Esophagus muscularis mucosa (tissue), 4 donors: Measurements from ENCODE around the gene NSD2. TPM values are rescaled to one million over a fixed set of nuclear protein-coding genes. Genes with fewer than 3 reads are reported as not detected.

Experiments used
- DNase-seq: peaks from one replicate; pipeline ENCODE4 v3.0.0-alpha.2; 2017; ENCODE audit errors: extremely low spot score
- H3K27ac ChIP-seq, 4 donors: fragments of 200-600 bp; sonication (generic); replicated peaks in 1 of 4; 1 replicate in 3 of 4; 2 replicates in 1 of 4; pipeline ENCODE4 v1.5.1; 2016 to 2019; ENCODE audit warnings: mild to moderate bottlenecking in 1 of 4
- H3K27me3 ChIP-seq, 4 donors: fragments of 200-600 bp; sonication (generic); one replicate each; pipeline versions ENCODE4 v1.5.1 to v1.6.0; 2016 to 2019
- H3K36me3 ChIP-seq, 4 donors: fragments of 200-600 bp; sonication (generic); one replicate each; pipeline ENCODE4 v1.5.1; 2016 to 2019
- H3K4me1 ChIP-seq, 4 donors: fragments of 200-600 bp; sonication (generic); one replicate each; pipeline ENCODE4 v1.5.1; 2016 to 2019
- H3K4me3 ChIP-seq, 4 donors: fragments of 200-600 bp; sonication (generic); 1 replicate in 2 of 4; 2 replicates in 2 of 4; pipeline ENCODE4 v1.5.1; 2016 to 2019; ENCODE audit warnings: mild to moderate bottlenecking in 4 of 4, moderate library complexity in 1 of 4
- H3K9me3 ChIP-seq, 4 donors: fragments of 200-600 bp; sonication (generic); 1 replicate in 3 of 4; 2 replicates in 1 of 4; pipeline ENCODE4 v1.5.1; 2016 to 2019
- EP300 ChIP-seq: sonication (generic); formaldehyde crosslinking; IDR thresholded peaks from one replicate; pipeline ENCODE4 v1.6.1; 2017; ENCODE audit warnings: antibody characterized with exemption
- POLR2A ChIP-seq: fragments of 450-650 bp; IDR thresholded peaks from one replicate; pipeline ENCODE4 v1.6.1; 2017; ENCODE audit warnings: antibody characterized with exemption, moderate library complexity, mild to moderate bottlenecking, low read depth
- POLR2AphosphoS5 ChIP-seq, 2 donors: sonication (generic); formaldehyde crosslinking; IDR thresholded peaks; one replicate each; pipeline ENCODE4 v1.6.1; 2017; ENCODE audit warnings: antibody characterized with exemption in 2 of 2
- WGBS: methylation state at CpG from one replicate; pipeline ENCODE4 v1.1.5; 2018; 5-methylcytosine and 5-hydroxymethylcytosine counted together
- intact Hi-C: fragments of 100-400 bp; cut with DNase I; formaldehyde crosslinking; loops from one replicate; pipeline ENCODE4 v1.15.1; 2023
- total RNA-seq, 4 donors: library from RNA; depleted of rRNA; stranded (reverse); fragments of >200 nt; gene quantifications; one replicate each; pipeline versions ENCODE4 v1.1.0 to v1.2.1, GENCODE V29; 2016
- TF ChIP-seq, protein P1 (sequence below), 3 experiments: fragments of 200-600 bp in 2 of 3; fragments of 450-650 bp in 1 of 3; sonication (generic) in 2 of 3; IDR thresholded peaks; one replicate each; pipeline ENCODE4 v1.5.1; 2017 to 2019; ENCODE audit warnings: antibody characterized with exemption in 3 of 3, mild to moderate bottlenecking in 2 of 3, moderate library complexity in 1 of 3

The NSD2 gene
- total RNA-seq, 4 donors from 2014 or later, result 31.8 to 44.2 (median 37.5) TPM

DNA sequence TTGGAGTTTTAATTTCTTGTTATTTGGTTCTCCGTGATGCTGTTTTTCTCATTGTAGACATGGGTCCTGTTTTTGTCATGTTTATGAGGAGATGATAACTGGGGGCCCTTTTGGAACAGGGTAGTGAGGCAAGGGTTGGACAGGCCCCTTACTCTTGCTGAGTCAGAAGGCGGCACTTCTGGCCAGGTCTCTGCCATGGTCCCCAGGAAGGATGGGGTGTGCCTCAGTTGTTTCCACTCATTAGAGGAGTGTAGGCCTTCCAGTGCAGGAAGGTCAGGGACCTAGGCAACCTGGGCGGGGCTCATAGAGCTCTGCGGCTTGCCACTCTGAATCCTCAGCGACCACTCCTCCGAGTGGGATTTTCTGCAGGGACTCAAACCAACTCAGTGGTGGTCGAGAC lies 69.4 kb downstream of the NSD2 start:
- no peak overlapping the region for H3K27ac ChIP-seq
- H3K4me3 ChIP-seq, result no peak overlapping the region
- H3K4me1 ChIP-seq, result peaks cover 0 to 11% (median 7%) of the 10 kb centered on the region in 4 donors
- peaks cover 10 to 73% (median 41%) of the 10 kb centered on the region in 4 donors for H3K36me3 ChIP-seq
- TF ChIP-seq POLR2AphosphoS5 (IDR thresholded peaks at IDR 0.05), result no peak
- TF ChIP-seq, protein P1, sequence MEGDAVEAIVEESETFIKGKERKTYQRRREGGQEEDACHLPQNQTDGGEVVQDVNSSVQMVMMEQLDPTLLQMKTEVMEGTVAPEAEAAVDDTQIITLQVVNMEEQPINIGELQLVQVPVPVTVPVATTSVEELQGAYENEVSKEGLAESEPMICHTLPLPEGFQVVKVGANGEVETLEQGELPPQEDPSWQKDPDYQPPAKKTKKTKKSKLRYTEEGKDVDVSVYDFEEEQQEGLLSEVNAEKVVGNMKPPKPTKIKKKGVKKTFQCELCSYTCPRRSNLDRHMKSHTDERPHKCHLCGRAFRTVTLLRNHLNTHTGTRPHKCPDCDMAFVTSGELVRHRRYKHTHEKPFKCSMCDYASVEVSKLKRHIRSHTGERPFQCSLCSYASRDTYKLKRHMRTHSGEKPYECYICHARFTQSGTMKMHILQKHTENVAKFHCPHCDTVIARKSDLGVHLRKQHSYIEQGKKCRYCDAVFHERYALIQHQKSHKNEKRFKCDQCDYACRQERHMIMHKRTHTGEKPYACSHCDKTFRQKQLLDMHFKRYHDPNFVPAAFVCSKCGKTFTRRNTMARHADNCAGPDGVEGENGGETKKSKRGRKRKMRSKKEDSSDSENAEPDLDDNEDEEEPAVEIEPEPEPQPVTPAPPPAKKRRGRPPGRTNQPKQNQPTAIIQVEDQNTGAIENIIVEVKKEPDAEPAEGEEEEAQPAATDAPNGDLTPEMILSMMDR (IDR thresholded peaks at IDR 0.05), result no peak
- no peak for TF ChIP-seq POLR2A
- TF ChIP-seq EP300, result no peak
- no peaks in the 10 kb centered on the region for H3K9me3 ChIP-seq
- 97% methylated on average over 6 of the region's 7 CpGs for WGBS
- no peaks in the 10 kb centered on the region for H3K27me3 ChIP-seq
- no peak for DNase-seq
- intact Hi-C loops, result no loop called here

DNA sequence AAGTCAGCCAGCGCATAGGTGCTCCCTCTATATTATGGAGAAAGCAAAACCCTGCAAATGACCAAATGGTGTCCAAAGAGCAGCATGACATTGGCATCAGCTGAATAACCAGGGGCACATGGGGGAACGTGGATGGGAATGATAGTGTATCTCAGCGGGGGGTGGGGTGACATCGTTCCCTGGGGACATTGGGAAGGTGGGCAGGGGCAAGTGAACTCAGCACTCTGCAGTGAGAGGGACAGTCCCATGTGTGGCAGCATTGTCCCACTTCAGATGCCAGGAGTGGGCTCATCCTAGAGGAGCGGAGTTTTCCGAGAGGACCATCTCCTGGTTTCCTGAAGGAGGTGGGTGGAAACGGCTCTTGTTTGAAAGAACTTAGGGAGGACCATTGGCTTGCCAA lies 72.7 kb downstream of the NSD2 start:
- peaks cover 6 to 60% (median 29%) of the 10 kb centered on the region in 4 donors for H3K36me3 ChIP-seq
- H3K4me3 ChIP-seq, result no peak overlapping the region
- H3K27ac ChIP-seq, result no peak overlapping the region
- peaks cover 0 to 11% (median 7%) of the 10 kb centered on the region in 4 donors for H3K4me1 ChIP-seq
- no peaks in the 10 kb centered on the region for H3K27me3 ChIP-seq
- H3K9me3 ChIP-seq, result no peaks in the 10 kb centered on the region
- intact Hi-C loops, result no loop called here
- TF ChIP-seq POLR2AphosphoS5 (IDR thresholded peaks at IDR 0.05), result no peak
- 93% methylated on average over 7 of the region's 7 CpGs for WGBS
- no peak for DNase-seq

DNA sequence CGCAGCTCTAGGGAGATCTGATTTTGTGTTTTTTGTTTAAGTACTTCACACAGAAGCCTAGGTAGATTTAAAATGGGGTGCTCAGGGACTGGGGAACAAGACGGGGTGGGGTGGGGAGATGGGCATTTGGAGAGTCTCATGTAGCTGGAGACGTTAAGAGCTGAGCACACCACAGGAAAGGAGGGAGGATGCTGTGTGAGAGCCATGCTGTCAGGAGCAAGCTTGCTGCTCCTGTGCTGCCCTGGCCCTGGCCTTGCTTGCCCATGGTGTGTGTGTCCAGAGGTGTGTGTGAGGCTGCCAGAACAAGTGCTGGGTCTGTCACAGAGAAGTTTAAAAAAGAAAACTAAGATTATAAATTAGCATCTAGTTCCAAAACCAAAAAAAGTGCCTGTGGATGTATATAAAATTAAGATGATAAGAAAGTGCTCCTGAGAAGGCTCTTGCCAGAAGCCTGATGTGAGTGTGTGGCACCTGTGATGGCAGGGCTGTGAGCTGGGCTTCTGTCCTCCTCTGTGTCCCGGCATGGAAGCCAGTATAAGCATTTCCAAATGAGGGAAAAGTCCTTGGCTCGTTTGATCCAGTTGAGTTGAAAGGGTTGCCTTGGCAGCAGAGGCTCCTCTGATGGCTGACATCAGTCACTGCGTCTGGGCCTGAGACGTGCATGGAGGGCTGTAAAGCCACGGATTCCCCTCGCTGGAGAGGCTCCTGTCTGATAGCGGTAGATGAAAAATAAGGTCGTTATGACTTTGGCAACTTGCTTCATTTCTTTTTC lies 74.1 kb downstream of the NSD2 start:
- intact Hi-C loops, result no loop called here
- 61% methylated on average over 11 of the region's 11 CpGs for WGBS
- Histone ChIP-seq H3K4me3 (no peak overlapping the region), H3K36me3 (peaks cover 0 to 49% (median 25%) of the 10 kb centered on the region in 4 donors), H3K27me3 (no peaks in the 10 kb centered on the region), H3K9me3 (no peaks in the 10 kb centered on the region), H3K4me1 (peaks cover 0 to 11% (median 7%) of the 10 kb centered on the region in 4 donors), H3K27ac (no peak overlapping the region)
- DNase-seq, result no peak
- TF ChIP-seq POLR2A, result no peak
- TF ChIP-seq POLR2AphosphoS5 (IDR thresholded peaks at IDR 0.05), result no peak
- TF ChIP-seq EP300, result no peak
- TF ChIP-seq, protein P1 (IDR thresholded peaks at IDR 0.05), result no peak

DNA sequence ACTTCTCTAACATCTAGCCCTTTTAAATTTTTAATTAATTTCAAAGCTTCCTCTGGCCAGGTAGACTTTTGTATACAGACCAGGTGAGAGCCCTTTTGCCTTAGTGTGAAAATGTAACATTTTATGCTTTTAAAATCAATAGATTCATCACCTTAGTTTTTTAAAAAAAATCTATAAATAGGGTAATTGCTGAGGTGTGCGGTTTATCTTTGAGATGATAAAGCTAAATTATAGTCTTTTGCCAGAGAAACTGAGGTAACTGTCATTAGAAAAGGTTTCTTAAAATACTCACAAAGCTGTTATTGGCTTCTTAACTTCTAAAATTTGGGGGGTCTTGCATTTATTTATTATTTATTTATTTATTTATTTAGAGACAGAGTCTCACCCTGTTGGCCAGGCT lies 74.7 kb downstream of the NSD2 start:
- no peaks in the 10 kb centered on the region for H3K27me3 ChIP-seq
- intact Hi-C loops, result no loop called here
- H3K4me1 ChIP-seq, result peaks cover 0 to 9% (median 5%) of the 10 kb centered on the region in 4 donors
- 100% methylated on average over 1 of the region's 1 CpG for WGBS
- H3K36me3 ChIP-seq, result peaks cover 0 to 50% (median 23%) of the 10 kb centered on the region in 4 donors
- no peaks in the 10 kb centered on the region for H3K9me3 ChIP-seq
- DNase-seq, result no peak
- no peak overlapping the region for H3K27ac ChIP-seq
- H3K4me3 ChIP-seq, result no peak overlapping the region
- TF ChIP-seq EP300 (no peak), POLR2AphosphoS5 (IDR thresholded peaks at IDR 0.05) (no peak), POLR2A (no peak)
- TF ChIP-seq, protein P1 (IDR thresholded peaks at IDR 0.05), result no peak

DNA sequence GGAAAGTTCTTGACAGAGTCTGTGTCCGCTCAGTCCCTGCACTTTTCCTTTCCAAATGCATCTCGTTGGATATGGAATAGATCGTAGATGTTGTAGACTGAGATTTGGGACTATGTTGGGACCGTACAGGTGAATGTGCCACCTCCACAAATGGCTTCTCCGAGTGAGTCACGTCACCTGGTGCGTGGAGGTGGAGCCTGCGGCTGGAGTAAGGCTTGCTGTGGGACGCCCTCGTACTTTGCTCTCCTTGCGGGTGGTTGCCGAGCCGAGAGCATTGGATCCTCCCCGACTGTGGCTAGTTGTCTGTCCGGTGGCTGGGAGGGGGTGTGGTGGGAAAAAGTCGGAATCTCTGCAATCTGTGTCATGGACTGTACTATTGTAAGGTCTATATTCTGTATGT lies 77.0 kb downstream of the NSD2 start:
- no peaks in the 10 kb centered on the region for H3K27me3 ChIP-seq
- DNase-seq, result no peak
- TF ChIP-seq POLR2A (no peak), POLR2AphosphoS5 (IDR thresholded peaks at IDR 0.05) (no peak), EP300 (no peak)
- TF ChIP-seq, protein P1 (IDR thresholded peaks at IDR 0.05), result no peak
- H3K4me1 ChIP-seq, result peaks cover 0 to 9% (median 3%) of the 10 kb centered on the region in 4 donors
- no peak overlapping the region for H3K4me3 ChIP-seq
- no peak overlapping the region for H3K27ac ChIP-seq
- intact Hi-C loops, result no loop called here
- peaks cover 15 to 56% (median 29%) of the 10 kb centered on the region in 4 donors for H3K36me3 ChIP-seq
- WGBS, result 96% methylated on average over 16 of the region's 16 CpGs
- no peaks in the 10 kb centered on the region for H3K9me3 ChIP-seq
